Subcutaneous adipose tissue (tissue), 4 donors: ENCODE measurements around the gene INCA1. TPM values are rescaled to one million over a fixed set of nuclear protein-coding genes. Genes with fewer than 3 reads are reported as not detected.

Source experiments
- CTCF ChIP-seq: fragments of 450-650 bp; IDR thresholded peaks from one replicate; pipeline ENCODE4 v1.5.1; 2016; ENCODE audit warnings: low read depth, mild to moderate bottlenecking, control low read depth, antibody characterized with exemption, moderate library complexity
- total RNA-seq, 4 donors: library from RNA; depleted of rRNA; stranded (reverse); fragments of >200 nt; gene quantifications; one replicate each; pipeline ENCODE4 v1.1.0, GENCODE V29; 2016

INCA1 gene
- total RNA-seq, 4 donors from 2014 or later: 0.85 to 1.3 (median 1.1) TPM

DNA sequence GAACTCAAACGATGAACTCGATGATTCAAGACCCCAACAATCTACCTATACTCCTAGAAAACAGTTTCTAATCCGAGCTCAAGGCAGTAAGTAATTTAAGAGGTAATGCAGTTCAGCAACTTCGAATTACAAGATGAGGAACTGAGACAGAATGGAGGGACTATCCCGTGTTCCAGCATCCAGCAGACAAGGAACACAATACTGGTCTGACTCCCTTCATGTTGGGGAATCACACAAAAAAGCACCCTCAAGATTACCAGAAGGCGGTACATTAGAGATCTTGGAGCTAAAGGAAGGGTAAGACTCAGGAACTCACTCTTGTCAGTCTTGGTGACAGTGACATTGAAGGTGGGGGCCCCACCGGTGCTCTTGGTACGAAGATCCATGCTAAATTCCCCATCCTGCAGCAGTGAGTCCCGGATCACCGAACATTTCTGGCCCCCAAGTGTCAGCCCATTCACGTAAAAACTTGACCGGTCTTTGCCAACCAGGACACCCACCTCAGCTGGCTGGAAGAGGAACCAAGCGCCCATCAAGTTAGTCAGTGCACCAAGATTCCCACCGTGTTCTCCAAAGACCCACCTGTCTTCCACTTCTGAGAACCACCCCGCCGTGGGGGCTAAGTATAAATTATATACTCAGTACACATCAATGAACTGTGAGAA is 50.9 kb downstream of the INCA1 start:
- TF ChIP-seq CTCF: no peak

- no peak for TF ChIP-seq CTCF
These were observed 51.4 kb downstream of the INCA1 start for GRCh38 chr17:4945944-4946280.

DNA sequence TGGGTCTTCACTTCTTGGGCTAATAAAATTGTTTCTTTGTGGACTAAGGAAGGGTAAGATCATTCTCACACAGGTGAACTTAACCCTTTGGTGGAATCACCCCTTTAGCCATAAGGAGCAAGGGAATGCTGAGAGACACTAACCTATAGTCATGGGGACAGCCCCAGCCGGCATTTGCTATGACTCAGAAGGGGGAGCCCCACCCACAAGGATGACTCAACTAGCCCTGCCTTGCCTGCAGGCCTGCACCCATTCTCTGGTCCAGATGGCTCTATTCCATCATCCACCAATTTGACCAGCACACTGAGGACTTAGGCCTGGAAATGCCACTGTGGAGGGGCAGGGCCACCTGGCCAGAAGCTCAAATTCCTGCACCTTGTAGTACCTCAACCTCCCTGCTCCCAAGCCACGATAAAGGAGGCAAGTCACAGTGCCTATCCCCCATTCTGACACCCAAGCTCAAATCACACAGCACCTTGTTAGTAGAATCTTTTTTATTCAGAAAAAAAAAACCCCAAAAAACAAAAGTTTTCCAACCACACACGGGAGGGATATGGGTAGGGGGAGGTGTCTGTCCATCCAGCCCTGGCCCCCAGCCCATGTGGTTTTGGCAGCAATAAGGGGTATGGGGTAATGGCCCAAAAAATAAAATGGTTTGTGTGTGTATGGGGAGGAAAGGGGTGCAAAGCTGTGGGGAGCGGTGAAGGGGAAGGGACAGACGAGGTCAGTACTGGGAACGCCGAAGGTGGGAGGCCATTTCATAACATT is 52.0 kb downstream of the INCA1 start:
- no peak for TF ChIP-seq CTCF

DNA sequence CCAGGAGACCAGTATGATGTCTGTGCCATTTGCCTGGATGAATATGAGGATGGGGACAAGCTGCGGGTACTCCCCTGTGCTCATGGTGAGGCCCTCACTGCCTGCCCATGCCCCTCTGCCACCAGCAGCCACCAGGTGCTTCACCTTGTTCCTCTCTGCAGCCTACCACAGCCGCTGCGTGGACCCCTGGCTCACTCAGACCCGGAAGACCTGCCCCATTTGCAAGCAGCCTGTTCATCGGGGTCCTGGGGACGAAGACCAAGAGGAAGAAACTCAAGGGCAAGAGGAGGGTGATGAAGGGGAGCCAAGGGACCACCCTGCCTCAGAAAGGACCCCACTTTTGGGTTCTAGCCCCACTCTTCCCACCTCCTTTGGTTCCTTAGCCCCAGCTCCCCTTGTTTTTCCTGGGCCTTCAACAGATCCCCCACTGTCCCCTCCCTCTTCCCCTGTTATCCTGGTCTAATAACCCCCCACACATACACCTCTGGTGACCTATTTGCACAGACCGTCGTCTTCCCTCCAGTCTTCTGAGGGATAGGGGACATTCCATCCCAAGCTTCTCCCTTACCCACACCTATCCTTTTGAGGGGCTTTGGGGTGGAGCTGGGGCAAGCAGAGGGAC is 52.7 kb downstream of the INCA1 start:
- TF ChIP-seq CTCF: no peak

- TF ChIP-seq CTCF: no peak
These were observed 53.2 kb downstream of the INCA1 start for GRCh38 chr17:4944163-4944553.

DNA sequence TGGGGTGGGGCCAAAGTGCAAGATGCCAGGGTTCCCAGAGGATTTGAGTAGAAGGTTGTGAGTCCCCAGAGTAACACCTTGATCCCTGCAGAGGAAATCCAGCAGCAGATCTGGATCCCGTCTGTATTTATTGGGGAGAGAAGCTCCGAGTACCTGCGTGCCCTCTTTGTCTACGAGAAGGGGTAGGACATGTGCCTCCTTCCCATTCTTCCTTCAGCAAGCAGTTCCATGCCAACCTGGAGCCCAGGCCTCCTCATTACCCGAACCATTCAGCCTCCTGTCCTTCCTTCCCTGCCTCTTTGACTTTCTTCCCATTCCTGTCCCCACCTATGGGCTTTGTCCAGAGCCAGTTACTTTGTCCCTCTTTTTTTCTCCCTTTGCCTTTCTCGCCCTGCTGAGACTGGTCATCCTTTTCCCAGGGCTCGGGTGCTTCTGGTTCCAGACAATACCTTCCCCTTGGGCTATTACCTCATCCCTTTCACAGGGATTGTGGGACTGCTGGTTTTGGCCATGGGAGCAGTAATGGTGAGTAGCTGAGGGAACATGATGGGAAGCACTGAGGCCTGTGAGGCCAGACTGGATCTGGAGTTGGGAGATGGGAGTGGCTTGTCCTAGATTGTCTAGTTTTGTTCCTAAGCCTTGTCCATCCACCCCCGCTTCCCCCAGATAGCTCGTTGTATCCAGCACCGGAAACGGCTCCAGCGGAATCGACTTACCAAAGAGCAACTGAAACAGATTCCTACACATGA is 54.4 kb downstream of the INCA1 start:
- no peak for TF ChIP-seq CTCF

DNA sequence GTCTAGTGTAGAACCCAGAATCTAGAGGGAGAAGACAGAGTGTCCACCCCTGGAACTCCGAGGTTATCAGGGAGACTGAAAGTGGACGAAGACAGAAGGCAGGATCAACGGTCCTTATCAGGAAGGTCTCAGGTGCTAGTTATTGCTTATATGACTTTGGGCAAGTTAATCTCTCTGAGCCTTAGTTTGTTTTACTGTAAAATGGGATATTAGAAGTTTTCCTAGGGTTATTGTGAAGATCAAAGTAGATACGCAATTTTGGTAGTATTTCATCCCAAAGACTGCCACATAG is 56.1 kb downstream of the INCA1 start:
- no peak for TF ChIP-seq CTCF
